GM12878 (cell line): ENCODE results near the gene FAM83D. TPM values are rescaled to one million over a fixed set of nuclear protein-coding genes. Genes with fewer than 3 reads are reported as not detected.

ENCODE experiments used
- ATAC-seq: fragments of 200-7000 bp; cut with Tn5 transposase; 3 replicates; pipeline ENCODE4 v1.9.1; 2020; ENCODE audit warnings: mild to moderate bottlenecking, moderate library complexity
- BruUV-seq: library from RNA; stranded (reverse); fragments of 400-500 nt; replicated peaks from 2 replicates; lab custom pipeline; 2021; lab: Mats Ljungman, UMichigan
- CTCF ChIA-PET: fragments of 300-600 bp; sonication (Branson Sonifier 250); formaldehyde crosslinking; extraction: SDS; loops from one replicate; lab custom pipeline; 2021; ENCODE audit warnings: inconsistent platforms; lab: Yijun Ruan, JAX
- POLR2A ChIA-PET: fragments of 350-600 bp; formaldehyde crosslinking; extraction: SDS; loops from one replicate; lab custom pipeline; 2021; ENCODE audit warnings: inconsistent platforms; lab: Charles Lee
- RAD21 ChIA-PET: fragments of 300-600 bp; sonication (Branson Sonifier 250); formaldehyde crosslinking; loops from one replicate; lab custom pipeline; 2023; ENCODE audit warnings: antibody characterized with exemption; ENCODE audit not compliant: unreplicated experiment; lab: Charles Lee
- SMC1A ChIA-PET: fragments of 300-600 bp; sonication (Branson Sonifier 250); formaldehyde crosslinking; loops from one replicate; lab custom pipeline; 2023; ENCODE audit not compliant: unreplicated experiment, uncharacterized antibody; lab: Charles Lee
- DNase-seq: peaks from one replicate; pipeline ENCODE4 v3.0.0-alpha.2; 2011; ENCODE audit warnings: low read depth, low spot score
- FAIRE-seq: peaks from 3 replicates; lab custom pipeline; 2011; peaks lifted over from hg19 to GRCh38; lab: Jason Lieb, UNC
- H2AFZ ChIP-seq: 2 replicates; pipeline ENCODE4 v1.6.0; 2011; ENCODE audit warnings: low read depth, low read length, control low read depth; ENCODE audit not compliant: control insufficient read depth
- H3K27ac ChIP-seq: 2 replicates; pipeline ENCODE4 v1.5.1; 2011; ENCODE audit warnings: control low read depth; ENCODE audit not compliant: control insufficient read depth, insufficient read depth
- H3K27me3 ChIP-seq, 2 experiments: replicated peaks in 1 of 2; 2 replicates each; pipeline versions ENCODE4 v1.6.0 to v1.6.1; 2011; ENCODE audit warnings: low read length in 1 of 2; ENCODE audit not compliant: control insufficient read depth in 2 of 2, insufficient read depth in 2 of 2
- H3K36me3 ChIP-seq, 2 experiments: 2 replicates each; pipeline ENCODE4 v1.5.1; 2011; ENCODE audit warnings: low read length in 1 of 2; ENCODE audit not compliant: control insufficient read depth in 2 of 2, insufficient read depth in 2 of 2
- H3K4me1 ChIP-seq: 2 replicates; pipeline ENCODE4 v1.6.1; 2011; ENCODE audit warnings: mild to moderate bottlenecking, low read length, moderate library complexity, mixed read lengths; ENCODE audit not compliant: control insufficient read depth, insufficient read depth
- H3K4me2 ChIP-seq: 2 replicates; pipeline ENCODE4 v1.6.0; 2011; ENCODE audit warnings: control low read depth; ENCODE audit not compliant: control insufficient read depth, insufficient read depth
- H3K4me3 ChIP-seq: fragments of 200-600 bp; sonication (generic); 2 replicates; pipeline ENCODE4 v1.5.1; 2016
- H3K79me2 ChIP-seq: 2 replicates; pipeline ENCODE4 v1.6.0; 2011; ENCODE audit warnings: low read length; ENCODE audit not compliant: control insufficient read depth, insufficient read depth
- H3K9ac ChIP-seq: 2 replicates; pipeline ENCODE4 v1.8.0; 2011; ENCODE audit warnings: low read length, control low read depth, mixed read lengths; ENCODE audit not compliant: control insufficient read depth, insufficient read depth
- H3K9me3 ChIP-seq: replicated peaks from 3 replicates; pipeline ENCODE4 v1.5.1; 2011; ENCODE audit warnings: mild to moderate bottlenecking, low read length; ENCODE audit not compliant: control insufficient read depth, insufficient read depth
- H4K20me1 ChIP-seq: 2 replicates; pipeline ENCODE4 v1.6.0; 2011; ENCODE audit not compliant: control insufficient read depth, insufficient read depth
- CBX5 ChIP-seq: sonication (generic); IDR thresholded peaks from 2 replicates; pipeline ENCODE4 v1.6.1; 2016; ENCODE audit warnings: low read depth, moderate library complexity, mild to moderate bottlenecking, inconsistent platforms
- EED ChIP-seq: sonication (generic); IDR thresholded peaks from 2 replicates; pipeline ENCODE4 v1.6.1; 2016; ENCODE audit warnings: antibody characterized with exemption, low read depth
- FOS ChIP-seq: IDR thresholded peaks from 3 replicates; pipeline ENCODE4 v1.6.1; 2011; ENCODE audit warnings: borderline replicate concordance; ENCODE audit not compliant: insufficient read length; ENCODE audit errors: extremely low read depth
- FOXM1 ChIP-seq: IDR thresholded peaks from 2 replicates; pipeline ENCODE4 v1.6.1; 2012; ENCODE audit warnings: low read depth, mild to moderate bottlenecking, inconsistent platforms, low read length, moderate library complexity
- KLF5 ChIP-seq: fragments of 450-650 bp; IDR thresholded peaks from 2 replicates; pipeline ENCODE4 v1.6.1; 2014; ENCODE audit warnings: mild to moderate bottlenecking; ENCODE audit not compliant: partially characterized antibody
- MLLT1 ChIP-seq: fragments of 450-650 bp; IDR thresholded peaks from 2 replicates; pipeline ENCODE4 v1.6.1; 2016; ENCODE audit warnings: mild to moderate bottlenecking
- POLR2A ChIP-seq: IDR thresholded peaks from 2 replicates; pipeline ENCODE4 v1.6.1; 2011; ENCODE audit warnings: low read depth, mild to moderate bottlenecking, low read length
- SIN3A ChIP-seq: IDR thresholded peaks from 2 replicates; pipeline ENCODE4 v1.6.1; 2012; ENCODE audit warnings: low read depth, low read length, improper control_type of control experiment
- USF1 ChIP-seq: IDR thresholded peaks from 2 replicates; pipeline ENCODE4 v1.6.1; 2011; ENCODE audit warnings: borderline replicate concordance, low read depth, mild to moderate bottlenecking, moderate library complexity, mixed read lengths, low read length; ENCODE audit not compliant: insufficient read depth; ENCODE audit errors: extremely low read length
- ZBED1 ChIP-seq: IDR thresholded peaks from 2 replicates; pipeline ENCODE4 v1.6.1; 2016; ENCODE audit warnings: borderline replicate concordance
- ZBTB4 ChIP-seq: fragments of 450-650 bp; formaldehyde crosslinking; IDR thresholded peaks from 2 replicates; pipeline ENCODE4 v1.4.0; 2022; ENCODE audit warnings: mild to moderate bottlenecking, moderate library complexity
- ZNF592 ChIP-seq: fragments of 450-650 bp; IDR thresholded peaks from 2 replicates; pipeline ENCODE4 v1.6.1; 2017; ENCODE audit warnings: mild to moderate bottlenecking, moderate library complexity
- WGBS: methylation state at CpG from one replicate; pipeline ENCODE4 v1.1.6; 2016; ENCODE audit warnings: low lambda C conversion rate; ENCODE audit not compliant: insufficient replicate concordance, insufficient coverage; ENCODE audit errors: missing lambda C conversion rate; 5-methylcytosine and 5-hydroxymethylcytosine counted together
- in situ Hi-C: fragments of 300-500 bp; cut with MboI; formaldehyde crosslinking; loops from 9 replicates; pipeline ENCODE4 v1.14.3; 2018; ENCODE audit warnings: mixed read lengths
- intact Hi-C: fragments of 100-400 bp; cut with micrococcal nuclease; formaldehyde crosslinking; loops from one replicate; pipeline ENCODE4 v1.14.2; 2022; ENCODE audit not compliant: unreplicated experiment
- polyA plus RNA-seq, 11 experiments: library from polyadenylated mRNA; depleted of rRNA in 4 of 11; unstranded in 6 of 11; stranded (reverse) in 5 of 11; fragments of >200 nt; fragmentation: Nextera tagmentation in 4 of 11; fragmentation: Illumina TruSeq in 1 of 11; extraction: Ambion mirVana in 4 of 11; extraction: Trizol in 1 of 11; gene quantifications; 1 replicate in 1 of 11; 2 replicates in 10 of 11; pipeline versions ENCODE4 v1.2.1 to v1.2.3, GENCODE V29; 2011 to 2016; ENCODE audit warnings: inconsistent platforms in 2 of 11, missing spikeins in 2 of 11, low read depth in 1 of 11
- total RNA-seq, 4 experiments: library from RNA; depleted of rRNA in 3 of 4; stranded (reverse); fragments of >200 nt in 3 of 4; fragmentation: Illumina TruSeq in 1 of 4; extraction: Trizol in 1 of 4; gene quantifications; 2 replicates each; pipeline versions ENCODE4 v1.2.1 to v1.2.3, GENCODE V29; 2013 to 2021

The FAM83D gene
- total and polyA plus RNA-seq, 10 of the 15 experiments (the other 5 are each of a cell fraction or from before 2014, with no cell fraction given): 4.5 to 34.8 (median 19.2) TPM

GRCh38 chr20:38991814-38992704 lies 65.8 kb downstream of the FAM83D start:
- H3K4me1 ChIP-seq: peaks cover 14% of the 10 kb centered on the region
- H2AFZ ChIP-seq: no peak overlapping the region
- ATAC-seq (no peak), FAIRE-seq (no peak), DNase-seq (no peak)
- no peaks in the 10 kb centered on the region for H3K9me3 ChIP-seq
- SMC1A ChIA-PET: interaction anchor here (0.7 to 14.8 kb wide), 3 partner anchors 21 to 50 kb away, joined by 3 to 237 read pairs (median 3); partner anchors contain the start of gene DHX35
- intact Hi-C loops: no loop called here
- H3K27me3 ChIP-seq: no peaks in the 10 kb centered on the region
- RAD21 ChIA-PET: interaction anchor here (1.1 to 9.0 kb wide), 3 partner anchors 12 to 63 kb away, joined by 3 to 109 read pairs (median 3); partner anchors contain the start of gene DHX35
- no peaks in the 10 kb centered on the region for H4K20me1 ChIP-seq
- no peaks in the 10 kb centered on the region; the same call in 1 of the 2 replicates for H3K79me2 ChIP-seq
- H3K36me3 ChIP-seq: peaks cover 0 to 5% of the 10 kb centered on the region in 2 experiments; a peak in 2 of 4 replicates
- in situ Hi-C loops: no loop called here
- 93% methylated on average over 5 of the region's 5 CpGs for WGBS
- H3K9ac ChIP-seq: no peak overlapping the region
- CTCF ChIA-PET: interaction anchor here (0.9 to 5.5 kb wide), 6 partner anchors 10 to 58 kb away, joined by 3 to 37 read pairs (median 5); partner anchors contain the start of gene DHX35
- no peak overlapping the region for H3K4me3 ChIP-seq
- no peak overlapping the region for H3K27ac ChIP-seq
- BruUV-seq: no TSS peak
- POLR2A ChIA-PET: interaction anchor here (0.6 to 1.4 kb wide), 3 partner anchors 30 to 1654 kb away, joined by 3 to 5 read pairs (median 3); partner anchors contain the start of gene DHX35
- H3K4me2 ChIP-seq: no peak overlapping the region
- TF ChIP-seq MLLT1 (no peak), SIN3A (no peak), ZBED1 (no peak), ZNF592 (no peak), FOXM1 (no peak), EED (no peak), ZBTB4 (no peak), USF1 (no peak), CBX5 (no peak), FOS (no peak), KLF5 (no peak), POLR2A (no peak)
